Loucy (cell line): ENCODE results near the gene MRPL51.

Experiments
- H2AFZ ChIP-seq: fragments of 200-600 bp; sonication (generic); 2 replicates; pipeline ENCODE4 v1.6.0; 2016; ENCODE audit warnings: antibody characterized with exemption, mild to moderate bottlenecking, low read length, moderate library complexity
- H3F3A ChIP-seq: fragments of 200-600 bp; 2 replicates; pipeline ENCODE4 v1.6.0; 2016; ENCODE audit warnings: antibody characterized with exemption, low read depth, mild to moderate bottlenecking
- H3K27me3 ChIP-seq: fragments of 200-600 bp; sonication (generic); 2 replicates; pipeline ENCODE4 v1.6.1; 2014; ENCODE audit warnings: low read length, mild to moderate bottlenecking; ENCODE audit not compliant: insufficient read depth, poor library complexity, severe bottlenecking
- H3K36me3 ChIP-seq: fragments of 200-600 bp; sonication (generic); 2 replicates; pipeline ENCODE4 v1.6.1; 2016; ENCODE audit warnings: low read length; ENCODE audit not compliant: insufficient read depth
- H3K4me1 ChIP-seq: fragments of 200-600 bp; sonication (generic); 2 replicates; pipeline ENCODE4 v1.5.1; 2014; ENCODE audit warnings: low read length, mild to moderate bottlenecking; ENCODE audit not compliant: insufficient read depth, poor library complexity, severe bottlenecking
- H3K4me2 ChIP-seq: fragments of 200-600 bp; sonication (generic); 2 replicates; pipeline ENCODE4 v1.6.0; 2014; ENCODE audit warnings: antibody characterized with exemption, low read length, low read depth, mild to moderate bottlenecking; ENCODE audit not compliant: poor library complexity, severe bottlenecking
- H3K4me3 ChIP-seq: fragments of 200-600 bp; sonication (generic); 2 replicates; pipeline ENCODE4 v1.5.1; 2014; ENCODE audit warnings: low read length, mild to moderate bottlenecking, mixed read lengths; ENCODE audit not compliant: poor library complexity, severe bottlenecking
- H3K79me2 ChIP-seq: fragments of 200-600 bp; sonication (generic); 2 replicates; pipeline ENCODE4 v1.6.1; 2014; ENCODE audit warnings: low read length; ENCODE audit not compliant: insufficient read depth
- H3K9ac ChIP-seq: fragments of 200-600 bp; sonication (generic); 2 replicates; pipeline ENCODE4 v1.6.0; 2014; ENCODE audit warnings: mild to moderate bottlenecking, low read depth, low read length, moderate library complexity; ENCODE audit not compliant: poor library complexity, severe bottlenecking
- H3K9me2 ChIP-seq: fragments of 200-600 bp; sonication (generic); replicated peaks from 2 replicates; pipeline ENCODE4 v1.6.1; 2016; ENCODE audit warnings: low read depth, low read length, mixed read lengths
- H3K9me3 ChIP-seq: fragments of 200-600 bp; sonication (generic); 2 replicates; pipeline ENCODE4 v1.6.1; 2014; ENCODE audit warnings: mild to moderate bottlenecking, antibody characterized with exemption, low read length, low read depth; ENCODE audit not compliant: insufficient read depth
- H4K20me1 ChIP-seq: fragments of 200-600 bp; sonication (generic); 2 replicates; pipeline ENCODE4 v1.6.0; 2014; ENCODE audit warnings: antibody characterized with exemption, low read length, mild to moderate bottlenecking; ENCODE audit not compliant: insufficient read depth, poor library complexity, severe bottlenecking
- CTCF ChIP-seq: fragments of 200-600 bp; sonication (generic); conservative IDR thresholded peaks from 2 replicates; pipeline ENCODE4 v1.5.1; 2014; ENCODE audit warnings: mild to moderate bottlenecking, antibody characterized with exemption, low read length
- EZH2phosphoT487 ChIP-seq: fragments of 200-600 bp; IDR thresholded peaks from 2 replicates; pipeline ENCODE4 v1.6.1; 2018; ENCODE audit warnings: antibody characterized with exemption, mild to moderate bottlenecking, moderate library complexity, borderline replicate concordance

The MRPL51 gene

DNA sequence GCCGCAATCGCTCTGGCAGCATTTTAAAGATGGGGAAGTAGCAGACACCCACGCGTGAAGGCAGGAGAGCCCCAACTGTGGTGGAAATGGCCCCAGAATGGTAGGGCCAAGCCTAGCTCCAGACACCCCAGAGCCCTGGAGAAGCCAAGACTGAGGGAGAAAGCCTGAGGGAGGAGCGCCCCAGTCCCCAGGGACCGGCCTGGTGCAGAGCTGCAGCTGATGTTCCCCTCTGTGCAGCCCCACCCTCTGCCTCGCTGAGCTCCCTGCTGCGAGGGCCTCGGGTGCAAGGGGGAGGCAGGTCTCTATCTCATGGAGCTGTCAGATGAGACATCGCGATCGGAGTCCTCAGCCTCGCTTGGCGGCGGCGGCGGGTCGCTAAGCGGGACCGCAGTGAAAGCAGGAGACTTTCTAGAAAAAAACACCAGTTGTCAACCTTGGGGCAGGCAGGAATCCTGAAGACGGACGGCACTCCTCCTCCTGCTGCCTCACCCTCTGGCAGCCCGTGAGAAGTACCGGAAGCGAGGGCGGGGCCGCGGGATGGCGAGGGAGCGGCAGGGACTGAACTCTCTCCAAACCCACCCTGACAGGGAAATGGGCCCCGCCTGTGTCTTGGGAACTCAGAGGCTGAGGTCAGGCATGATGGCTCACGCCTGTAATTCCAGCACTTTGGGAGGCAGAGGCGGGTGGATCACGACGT is 47.3 kb upstream of the MRPL51 start:
- peaks cover 4% of the 10 kb centered on the region for H3K27me3 ChIP-seq
- no peak overlapping the region for H3K9ac ChIP-seq
- H3K9me2 ChIP-seq = no peaks in the 10 kb centered on the region
- TF ChIP-seq EZH2phosphoT487 = no peak
- TF ChIP-seq CTCF = no peak
- peaks cover 31% of the 10 kb centered on the region for H3K79me2 ChIP-seq
- H3F3A ChIP-seq = peaks cover 21% of the 10 kb centered on the region; the same call in 1 of the 2 replicates
- H3K36me3 ChIP-seq = peaks cover 50% of the 10 kb centered on the region
- peaks cover 20% of the 10 kb centered on the region for H3K4me1 ChIP-seq
- peaks cover 35% of the 10 kb centered on the region for H4K20me1 ChIP-seq
- H3K9me3 ChIP-seq = no peaks in the 10 kb centered on the region
- no peak overlapping the region for H3K4me2 ChIP-seq
- no peak overlapping the region for H3K4me3 ChIP-seq
- no peak overlapping the region for H2AFZ ChIP-seq

DNA sequence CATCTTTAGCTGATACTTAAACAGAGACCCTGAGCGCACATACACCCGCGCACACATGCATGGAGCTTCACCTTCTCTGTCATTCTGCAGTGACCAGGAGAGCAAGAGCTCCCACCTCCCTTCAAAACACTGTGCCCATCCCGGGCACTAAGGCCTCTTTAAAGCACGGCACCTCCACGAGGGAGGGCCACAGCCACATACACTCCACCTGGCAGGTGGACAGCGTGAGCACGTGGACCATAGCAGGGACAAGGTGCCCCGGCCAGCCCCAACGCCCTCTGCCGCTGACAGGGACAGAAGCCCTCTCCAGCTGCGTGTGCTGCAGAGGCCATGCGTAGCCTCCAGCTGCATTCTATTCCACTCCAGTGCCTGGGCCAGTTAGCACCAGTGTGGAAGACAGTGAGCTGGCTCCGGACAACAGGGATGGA is 46.7 kb upstream of the MRPL51 start:
- Histone ChIP-seq H2AFZ (no peak overlapping the region), H4K20me1 (peaks cover 41% of the 10 kb centered on the region), H3K27me3 (peaks cover 8% of the 10 kb centered on the region), H3K36me3 (peaks cover 56% of the 10 kb centered on the region), H3K4me2 (no peak overlapping the region), H3K9me3 (no peaks in the 10 kb centered on the region), H3K9ac (no peak overlapping the region), H3K79me2 (peaks cover 37% of the 10 kb centered on the region), H3K9me2 (no peaks in the 10 kb centered on the region), H3K4me3 (no peak overlapping the region), H3K4me1 (peaks cover 20% of the 10 kb centered on the region), H3F3A (peaks cover 21% of the 10 kb centered on the region; the same call in 1 of the 2 replicates)
- TF ChIP-seq EZH2phosphoT487 = no peak
- TF ChIP-seq CTCF = no peak

- Histone ChIP-seq H3K9me3 (no peaks in the 10 kb centered on the region), H2AFZ (no peak overlapping the region), H3K4me2 (no peak overlapping the region), H3K27me3 (peaks cover 10% of the 10 kb centered on the region), H4K20me1 (peaks cover 43% of the 10 kb centered on the region), H3K36me3 (peaks cover 54% of the 10 kb centered on the region), H3K4me3 (no peak overlapping the region), H3K79me2 (peaks cover 42% of the 10 kb centered on the region), H3K9ac (no peak overlapping the region), H3F3A (peaks cover 21% of the 10 kb centered on the region; the same call in 1 of the 2 replicates), H3K4me1 (peaks cover 20% of the 10 kb centered on the region), H3K9me2 (no peaks in the 10 kb centered on the region)
- TF ChIP-seq EZH2phosphoT487 (no peak), CTCF (no peak)
These were observed 46.2 kb upstream of the MRPL51 start for GRCh38 chr12:6539314-6539682.
